WTC11 (cell line): ENCODE measurements around the gene TNC.

Source experiments
- CDX4 ChIP-seq: fragments of 250-450 bp; sonication (Bioruptor Pico); IDR thresholded peaks from 2 replicates; pipeline ENCODE4 v1.9.0; 2021; ENCODE audit warnings: moderate library complexity, mild to moderate bottlenecking, inconsistent platforms, borderline replicate concordance
- ESRRA ChIP-seq: sonication (generic); formaldehyde crosslinking; IDR thresholded peaks from 2 replicates; pipeline ENCODE4 v1.8.1; 2022; ENCODE audit warnings: mild to moderate bottlenecking, missing genetic modification reagents, borderline replicate concordance
- FOXJ3 ChIP-seq: sonication (generic); formaldehyde crosslinking; IDR thresholded peaks from 2 replicates; pipeline ENCODE4 v1.9.0; 2021; ENCODE audit warnings: missing genetic modification reagents, mild to moderate bottlenecking, borderline replicate concordance

- no peak for TF ChIP-seq ESRRA (CRISPR knock-in tag)
- no peak for TF ChIP-seq FOXJ3 (CRISPR knock-in tag)
- no peak for TF ChIP-seq CDX4 (CRISPR knock-in tag)
Observed at GRCh38 chr9:115080242-115080641, 37.7 kb downstream of the TNC start.
